Activated T-cell treated with anti-CD3 and anti-CD28 coated beads, Interleukin-2, amount 50 U/mL, for 72 hours (primary cell): ENCODE results near the gene PRKAG3. TPM values are rescaled to one million over a fixed set of nuclear protein-coding genes. Genes with fewer than 3 reads are reported as not detected.

Source experiments
- ATAC-seq, 2 donors: fragments of 150-1000 bp; cut with Tn5 transposase; replicated peaks in 1 of 2; 2 replicates each; pipeline ENCODE4 v1.10.0; 2021; ENCODE audit warnings: moderate library complexity in 2 of 2, mild to moderate bottlenecking in 1 of 2
- DNase-seq, 2 donors: peaks; one replicate each; pipeline ENCODE4 v3.0.0; 2021 to 2022; ENCODE audit warnings: mixed read lengths in 1 of 2
- H3K27ac Mint-ChIP-seq: one replicate; pipeline ENCODE4 v1.8.0; 2022; ENCODE audit warnings: mild to moderate bottlenecking, moderate library complexity, mixed read lengths
- H3K27me3 Mint-ChIP-seq: one replicate; pipeline ENCODE4 v1.8.0; 2022; ENCODE audit warnings: low read depth, mixed read lengths
- H3K36me3 Mint-ChIP-seq, 2 donors: one replicate each; pipeline ENCODE4 v1.8.0; 2022; ENCODE audit warnings: mixed read lengths in 2 of 2, mild to moderate bottlenecking in 1 of 2; ENCODE audit not compliant: insufficient read depth in 2 of 2
- H3K4me1 Mint-ChIP-seq: one replicate; pipeline ENCODE4 v1.8.0; 2022; ENCODE audit warnings: low read depth, mixed read lengths
- H3K4me3 Mint-ChIP-seq, 2 donors: one replicate each; pipeline ENCODE4 v1.8.0; 2022; ENCODE audit warnings: mild to moderate bottlenecking in 2 of 2, mixed read lengths in 2 of 2, moderate library complexity in 2 of 2
- H3K9me3 Mint-ChIP-seq, 2 donors: one replicate each; pipeline ENCODE4 v1.8.0; 2022; ENCODE audit warnings: mixed read lengths in 2 of 2
- total RNA-seq, 2 donors: library from RNA; stranded (reverse); gene quantifications; one replicate each; pipeline ENCODE4 v1.2.3, GENCODE V29; 2022

PRKAG3 gene
- total RNA-seq, 2 donors from 2014 or later: not detected

- no peak for ATAC-seq
- H3K27ac Mint-ChIP-seq: no peak overlapping the region
- H3K4me3 Mint-ChIP-seq: no peak overlapping the region
- DNase-seq: no peak
- H3K4me1 Mint-ChIP-seq: no peaks in the 10 kb centered on the region
- no peaks in the 10 kb centered on the region for H3K36me3 Mint-ChIP-seq
- H3K9me3 Mint-ChIP-seq: no peaks in the 10 kb centered on the region
- H3K27me3 Mint-ChIP-seq: peaks cover 12% of the 10 kb centered on the region
Observed at GRCh38 chr2:218812096-218812815, 19.3 kb downstream of the PRKAG3 start.

GRCh38 chr2:218811382-218811781 is 20.2 kb downstream of the PRKAG3 start:
- Mint-ChIP-seq H3K9me3 (no peaks in the 10 kb centered on the region), H3K27ac (no peak overlapping the region), H3K4me1 (no peaks in the 10 kb centered on the region), H3K4me3 (no peak overlapping the region), H3K27me3 (peaks cover 3% of the 10 kb centered on the region), H3K36me3 (no peaks in the 10 kb centered on the region)
- ATAC-seq (no peak), DNase-seq (no peak)

GRCh38 chr2:218810256-218810655 is 21.3 kb downstream of the PRKAG3 start:
- ATAC-seq (no peak), DNase-seq (no peak)
- H3K36me3 Mint-ChIP-seq: peaks cover 0 to under 1% of the 10 kb centered on the region in 2 donors
- peaks cover 7% of the 10 kb centered on the region for H3K27me3 Mint-ChIP-seq
- H3K9me3 Mint-ChIP-seq: peaks cover 0 to under 1% of the 10 kb centered on the region in 2 donors
- no peaks in the 10 kb centered on the region for H3K4me1 Mint-ChIP-seq
- H3K4me3 Mint-ChIP-seq: no peak overlapping the region
- no peak overlapping the region for H3K27ac Mint-ChIP-seq

- peaks cover 14% of the 10 kb centered on the region for H3K27me3 Mint-ChIP-seq
- H3K9me3 Mint-ChIP-seq: peaks cover 3 to 4% of the 10 kb centered on the region in 2 donors
- H3K4me1 Mint-ChIP-seq: no peaks in the 10 kb centered on the region
Observed at GRCh38 chr2:218809515-218809914, 22.1 kb downstream of the PRKAG3 start.

GRCh38 chr2:218807626-218808025 is 24.0 kb downstream of the PRKAG3 start:
- H3K27me3 Mint-ChIP-seq: peaks cover 14% of the 10 kb centered on the region

More at GRCh38 chr2:218809515-218809914, 22.1 kb downstream of the PRKAG3 start:
- ATAC-seq: no peak
- Mint-ChIP-seq H3K27ac (no peak overlapping the region), H3K4me3 (no peak overlapping the region), H3K36me3 (peaks cover 2 to 3% of the 10 kb centered on the region in 2 donors)
- DNase-seq: no peak

GRCh38 chr2:218806346-218806978 is 25.1 kb downstream of the PRKAG3 start:
- no peak for ATAC-seq
- H3K9me3 Mint-ChIP-seq: peaks cover 3 to 4% of the 10 kb centered on the region in 2 donors
- H3K36me3 Mint-ChIP-seq: peaks cover 2 to 3% of the 10 kb centered on the region in 2 donors
- H3K4me3 Mint-ChIP-seq: no peak overlapping the region
- H3K4me1 Mint-ChIP-seq: no peaks in the 10 kb centered on the region
- no peak for DNase-seq
- H3K27me3 Mint-ChIP-seq: peaks cover 14% of the 10 kb centered on the region
- no peak overlapping the region for H3K27ac Mint-ChIP-seq

More at GRCh38 chr2:218807626-218808025, 24.0 kb downstream of the PRKAG3 start:
- no peak for DNase-seq
- no peaks in the 10 kb centered on the region for H3K4me1 Mint-ChIP-seq
- H3K36me3 Mint-ChIP-seq: peaks cover 2 to 3% of the 10 kb centered on the region in 2 donors
- H3K27ac Mint-ChIP-seq: no peak overlapping the region
- no peak for ATAC-seq
- H3K9me3 Mint-ChIP-seq: peaks cover 3 to 4% of the 10 kb centered on the region in 2 donors
- no peak overlapping the region for H3K4me3 Mint-ChIP-seq

GRCh38 chr2:218805627-218806026 is 26.0 kb downstream of the PRKAG3 start:
- Mint-ChIP-seq H3K27ac (no peak overlapping the region), H3K4me3 (no peak overlapping the region), H3K4me1 (no peaks in the 10 kb centered on the region), H3K9me3 (peaks cover 3 to 4% of the 10 kb centered on the region in 2 donors), H3K36me3 (peaks cover 2 to 3% of the 10 kb centered on the region in 2 donors), H3K27me3 (peaks cover 14% of the 10 kb centered on the region)
- DNase-seq (no peak), ATAC-seq (no peak)

GRCh38 chr2:218804817-218805216 is 26.8 kb downstream of the PRKAG3 start:
- no peak overlapping the region for H3K4me3 Mint-ChIP-seq
- peaks cover 2 to 3% of the 10 kb centered on the region in 2 donors for H3K36me3 Mint-ChIP-seq
- peaks cover 18% of the 10 kb centered on the region for H3K27me3 Mint-ChIP-seq
- ATAC-seq: no peak
- peaks cover 3 to 4% of the 10 kb centered on the region in 2 donors for H3K9me3 Mint-ChIP-seq
- DNase-seq: no peak
- no peak overlapping the region for H3K27ac Mint-ChIP-seq
- no peaks in the 10 kb centered on the region for H3K4me1 Mint-ChIP-seq

- H3K9me3 Mint-ChIP-seq: peaks cover 3 to 4% of the 10 kb centered on the region in 2 donors
- peaks cover 28% of the 10 kb centered on the region for H3K27me3 Mint-ChIP-seq
- DNase-seq: no peak
- H3K4me1 Mint-ChIP-seq: no peaks in the 10 kb centered on the region
- no peak for ATAC-seq
- no peak overlapping the region for H3K4me3 Mint-ChIP-seq
- H3K27ac Mint-ChIP-seq: no peak overlapping the region
- peaks cover 2 to 3% of the 10 kb centered on the region in 2 donors for H3K36me3 Mint-ChIP-seq
Observed at GRCh38 chr2:218802386-218802994, 29.1 kb downstream of the PRKAG3 start.

GRCh38 chr2:218799990-218800389 is 31.6 kb downstream of the PRKAG3 start:
- H3K4me3 Mint-ChIP-seq: no peak overlapping the region
- H3K27me3 Mint-ChIP-seq: peaks cover 27% of the 10 kb centered on the region
- no peak overlapping the region for H3K27ac Mint-ChIP-seq
- DNase-seq: no peak
- peaks cover 0 to 3% of the 10 kb centered on the region in 2 donors for H3K9me3 Mint-ChIP-seq
- H3K36me3 Mint-ChIP-seq: no peaks in the 10 kb centered on the region
- no peak for ATAC-seq
- H3K4me1 Mint-ChIP-seq: no peaks in the 10 kb centered on the region

- Mint-ChIP-seq H3K36me3 (no peaks in the 10 kb centered on the region), H3K27ac (no peak overlapping the region), H3K27me3 (peaks cover 23% of the 10 kb centered on the region), H3K4me3 (no peak overlapping the region), H3K9me3 (no peaks in the 10 kb centered on the region), H3K4me1 (no peaks in the 10 kb centered on the region)
- ATAC-seq: no peak
- DNase-seq: no peak
Observed at GRCh38 chr2:218798767-218799504, 32.7 kb downstream of the PRKAG3 start.

- H3K9me3 Mint-ChIP-seq: no peaks in the 10 kb centered on the region
- no peaks in the 10 kb centered on the region for H3K36me3 Mint-ChIP-seq
- H3K4me1 Mint-ChIP-seq: no peaks in the 10 kb centered on the region
- peaks cover 23% of the 10 kb centered on the region for H3K27me3 Mint-ChIP-seq
- H3K4me3 Mint-ChIP-seq: no peak overlapping the region
- H3K27ac Mint-ChIP-seq: no peak overlapping the region
- ATAC-seq: no peak
- no peak for DNase-seq
Observed at GRCh38 chr2:218796691-218797090, 34.9 kb downstream of the PRKAG3 start.

GRCh38 chr2:218792433-218792832 is 39.2 kb downstream of the PRKAG3 start:
- Mint-ChIP-seq H3K27me3 (peaks cover 21% of the 10 kb centered on the region), H3K27ac (no peak overlapping the region), H3K9me3 (no peaks in the 10 kb centered on the region), H3K36me3 (no peaks in the 10 kb centered on the region), H3K4me3 (no peak overlapping the region), H3K4me1 (no peaks in the 10 kb centered on the region)
- ATAC-seq: no peak
- DNase-seq: no peak
